Activated CD8-positive, alpha-beta memory T cell treated with anti-CD3 and anti-CD28 coated beads for 1 hour (primary cell): ENCODE measurements around the gene ABLIM2.

ENCODE experiments used
- DNase-seq, 2 donors: peaks; one replicate each; pipeline ENCODE4 v3.0.0-alpha.2; 2020; ENCODE audit warnings: low read depth in 1 of 2; ENCODE audit errors: extremely low read depth in 1 of 2

Gene ABLIM2

DNA sequence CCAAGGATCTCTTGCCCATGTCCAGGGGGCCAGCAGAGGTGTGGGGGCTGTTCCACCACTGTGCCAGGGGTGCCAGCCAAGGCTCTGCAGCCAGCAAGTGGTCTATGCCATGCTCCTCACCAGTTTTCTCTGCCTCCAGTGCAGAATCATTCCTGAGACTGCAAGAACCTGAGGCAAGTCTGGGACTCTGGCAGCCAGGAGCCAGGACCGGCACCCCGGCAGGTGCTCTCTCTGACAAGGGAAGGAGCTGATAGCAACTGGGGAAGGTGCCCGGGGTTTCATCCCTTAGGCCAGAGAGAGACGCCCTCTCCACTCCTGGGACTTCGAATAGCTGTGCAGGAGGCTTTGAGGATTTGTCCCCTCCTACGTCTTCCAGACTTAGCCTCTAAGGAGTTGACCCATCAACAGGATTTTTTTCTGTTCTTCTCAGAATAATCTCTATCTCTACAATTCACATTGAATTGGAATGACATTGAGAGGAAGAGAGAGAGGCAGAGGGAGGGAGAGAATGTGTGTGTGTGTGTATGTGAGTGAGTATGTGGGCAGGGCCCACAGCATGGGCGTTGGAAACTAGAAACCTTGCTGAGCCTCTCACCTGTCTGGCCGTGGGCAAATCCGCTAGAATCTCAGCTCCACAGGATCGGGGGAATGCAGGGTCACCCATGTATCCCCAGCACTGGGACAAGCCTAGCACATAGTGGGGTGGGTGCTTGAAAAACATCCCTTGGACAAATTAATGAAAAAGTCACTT, 144.5 kb downstream of the ABLIM2 start:
- no peak for DNase-seq

GRCh38 chr4:8012517-8012916, 146.1 kb downstream of the ABLIM2 start:
- DNase-seq, result no peak

DNA sequence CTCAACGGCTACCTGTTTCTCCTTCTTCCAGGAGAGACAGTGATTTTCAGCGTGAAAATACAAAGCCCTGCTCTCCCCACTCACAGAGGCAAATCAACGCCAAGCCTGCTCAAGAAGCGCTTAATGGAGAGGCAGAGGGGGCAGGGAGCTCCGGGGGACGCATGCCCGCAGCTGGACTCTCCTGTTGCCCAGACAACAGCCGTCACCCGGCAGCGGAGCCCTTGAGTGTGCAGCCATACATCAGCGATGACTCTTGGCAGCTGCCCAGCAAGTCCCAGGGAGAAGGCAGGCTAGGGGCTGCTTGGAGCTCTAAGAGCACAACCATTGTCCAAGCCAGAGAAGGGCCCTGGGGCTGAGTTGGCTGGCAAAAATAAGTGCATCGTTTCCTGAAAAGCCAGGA, 148.0 kb downstream of the ABLIM2 start:
- DNase-seq, result no peak

DNA sequence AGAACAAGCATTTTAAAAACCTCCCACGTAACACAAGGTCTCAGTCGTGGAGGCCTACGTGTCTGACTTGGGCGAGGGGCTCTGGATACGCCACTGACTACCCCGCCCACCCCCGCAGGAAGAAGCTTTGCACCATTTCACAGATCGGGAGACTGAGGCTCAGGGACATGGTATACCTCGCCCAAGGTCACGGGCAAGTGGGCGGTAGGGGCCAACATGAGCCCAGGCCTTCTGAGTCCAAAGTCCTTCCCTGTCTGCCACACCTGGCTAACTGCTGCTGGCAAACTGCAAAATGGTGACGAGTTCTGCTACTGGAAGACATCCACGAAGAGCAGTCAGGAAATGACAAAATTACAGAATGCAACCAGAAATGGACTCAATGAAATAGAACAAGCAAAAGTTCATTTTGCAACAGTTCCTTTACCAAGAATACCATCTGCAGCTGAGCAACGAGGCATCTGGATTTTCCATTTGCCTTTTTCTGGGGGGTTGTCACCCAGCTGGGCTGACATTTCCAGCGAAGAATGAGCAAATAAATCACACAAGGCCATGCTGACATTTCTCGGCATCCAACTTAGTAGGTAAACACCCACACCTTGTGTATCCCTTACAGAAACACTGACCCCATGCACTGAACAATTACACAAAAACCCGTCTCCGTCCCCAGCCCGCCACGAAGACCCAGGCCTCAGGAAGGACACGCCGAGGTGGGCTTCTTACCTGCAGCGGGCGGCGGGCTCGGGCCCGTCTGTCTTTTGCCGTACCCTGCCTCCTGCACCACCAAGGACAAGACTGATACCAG, 148.7 kb downstream of the ABLIM2 start:
- DNase-seq, result no peak

DNA sequence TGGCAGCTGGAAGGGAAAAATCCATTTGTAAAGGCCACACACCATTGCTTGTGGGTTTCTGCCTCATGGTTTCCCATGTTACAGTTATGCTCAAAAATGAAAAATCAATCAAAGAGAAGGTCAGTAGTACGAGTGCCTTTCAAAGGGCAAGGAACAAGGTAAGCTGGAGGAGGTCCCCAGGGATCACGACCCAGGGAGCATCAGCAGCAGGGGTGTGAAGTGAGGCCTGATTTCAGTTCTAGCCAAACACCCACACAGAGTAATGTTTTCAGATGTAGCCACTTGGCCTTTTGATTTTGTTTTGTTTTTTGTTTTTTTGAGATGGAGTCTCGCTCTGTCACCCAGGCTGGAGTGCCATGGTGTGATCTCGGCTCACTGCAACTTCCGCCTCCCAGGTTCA, 149.5 kb downstream of the ABLIM2 start:
- DNase-seq, result no peak

DNA sequence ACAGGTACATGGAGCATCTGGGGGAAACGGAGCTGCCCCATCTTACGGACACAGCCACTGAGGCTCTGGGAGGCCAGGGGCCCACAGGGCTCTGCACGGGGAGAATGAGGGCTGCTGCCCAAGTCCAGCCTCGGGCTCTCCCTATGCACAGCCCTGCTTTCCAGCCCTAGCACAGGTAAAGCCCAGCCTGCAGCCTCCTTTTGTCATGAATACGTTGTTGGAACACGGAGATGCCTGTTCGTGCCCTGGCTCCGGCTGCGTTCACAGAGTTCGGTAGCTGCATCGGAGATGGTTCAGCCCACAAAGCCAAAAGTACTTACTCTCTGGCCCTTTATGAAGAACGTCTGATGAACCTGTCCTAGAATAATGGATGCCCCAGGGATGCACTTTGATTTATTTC, 150.2 kb downstream of the ABLIM2 start:
- DNase-seq, result no peak

DNA sequence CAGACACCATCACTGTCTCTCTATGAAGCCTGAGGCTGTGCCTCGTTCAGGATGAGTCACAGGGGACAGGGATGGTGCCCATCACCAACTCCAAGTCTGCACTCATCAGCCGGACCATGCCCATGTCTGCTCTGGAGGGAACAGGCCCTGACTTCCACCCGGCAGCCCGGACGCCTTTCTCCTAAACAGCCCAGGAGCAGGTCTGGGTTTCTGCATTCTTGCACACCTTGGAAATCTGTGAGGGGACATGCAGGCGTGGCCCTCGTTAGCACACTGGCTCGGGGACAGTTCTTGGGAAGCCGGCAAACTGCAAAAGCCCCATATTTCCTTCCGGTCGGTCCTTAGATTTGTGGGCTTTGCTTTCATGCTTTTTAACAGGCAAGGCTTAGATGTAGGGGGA, 151.0 kb downstream of the ABLIM2 start:
- no peak for DNase-seq

GRCh38 chr4:8006471-8006870, 152.1 kb downstream of the ABLIM2 start:
- no peak for DNase-seq

DNA sequence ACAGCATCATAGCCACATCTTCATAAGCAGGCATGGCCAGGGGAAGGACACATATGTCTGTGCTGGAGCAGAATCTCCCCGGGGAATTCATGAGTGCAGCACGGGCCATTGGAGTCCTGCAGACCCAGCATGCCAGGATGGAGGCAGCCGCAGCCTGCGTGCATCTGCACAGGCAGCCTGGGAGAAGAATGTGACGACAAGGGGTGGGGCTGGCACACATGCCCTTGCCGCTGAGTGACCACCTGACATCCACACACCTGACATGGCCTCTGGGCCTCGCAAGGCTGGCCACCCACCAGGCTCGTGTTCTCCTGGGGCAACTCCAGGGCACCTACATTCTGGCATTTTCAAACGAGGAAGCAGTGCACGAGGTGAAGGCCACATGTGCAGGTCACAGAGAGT, 152.8 kb downstream of the ABLIM2 start:
- DNase-seq, result no peak

DNA sequence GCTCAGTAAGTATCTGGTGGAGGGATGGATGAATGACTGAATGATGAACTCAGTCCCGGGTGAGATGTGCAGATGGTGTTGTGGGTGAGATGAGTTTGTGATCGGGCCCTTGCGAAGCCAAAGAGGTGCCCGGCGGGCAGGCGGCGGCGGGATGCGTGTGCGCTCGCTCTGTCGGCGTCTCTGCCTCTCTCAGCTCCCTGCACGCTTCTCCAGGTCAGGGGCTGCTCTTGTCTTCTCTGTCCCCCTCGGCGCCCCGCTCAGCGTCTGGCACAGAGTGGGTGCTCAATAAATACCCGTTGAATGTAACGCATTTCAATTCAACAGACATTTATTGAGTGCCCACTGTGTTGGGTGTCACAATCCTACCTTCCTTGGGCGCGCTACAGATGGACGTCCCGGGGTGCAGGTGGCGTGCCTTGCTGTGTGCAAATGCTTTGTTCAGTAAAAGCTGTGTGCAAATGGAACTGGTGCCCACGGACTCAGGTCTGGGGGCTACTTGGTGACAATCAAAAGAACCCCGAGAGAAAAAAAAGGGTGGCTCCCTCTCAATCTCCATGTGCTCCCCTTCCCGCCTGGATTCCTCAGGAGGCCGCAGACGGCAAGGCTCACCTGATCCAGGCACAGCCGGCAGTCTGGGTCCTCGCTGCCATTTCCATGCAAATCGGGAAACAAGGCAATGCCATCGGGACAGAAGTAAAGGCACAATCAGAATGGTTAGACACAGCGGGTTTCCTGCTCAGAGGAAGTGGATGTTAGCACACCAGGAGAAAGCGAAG, 153.4 kb downstream of the ABLIM2 start:
- DNase-seq, result no peak

- no peak for DNase-seq
Measured at GRCh38 chr4:8004066-8004465, 154.5 kb downstream of the ABLIM2 start.

- no peak for DNase-seq
Measured at GRCh38 chr4:8002525-8003309, 155.9 kb downstream of the ABLIM2 start.

- no peak for DNase-seq
Measured at GRCh38 chr4:8001564-8002355, 156.9 kb downstream of the ABLIM2 start.

GRCh38 chr4:8000721-8001491, 157.7 kb downstream of the ABLIM2 start:
- no peak for DNase-seq

DNA sequence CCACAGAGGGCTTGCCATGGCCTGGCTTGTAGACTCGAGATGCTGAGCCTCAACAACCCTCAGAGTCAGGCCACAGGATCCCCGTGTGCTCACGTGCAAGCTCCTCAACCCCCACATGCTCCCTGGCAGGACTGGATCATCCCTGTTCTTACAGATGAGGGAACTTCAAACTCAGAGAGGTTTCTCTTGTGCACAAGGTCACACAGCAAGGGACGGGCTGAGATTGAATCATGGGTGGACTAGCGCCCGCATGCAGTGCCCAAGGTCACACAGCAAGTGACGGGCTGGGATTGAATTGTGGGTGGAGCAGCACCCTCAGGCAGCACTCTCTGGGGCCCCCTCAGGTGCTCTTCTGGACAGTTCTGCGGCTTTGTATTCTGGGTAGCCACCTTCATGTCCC, 158.4 kb downstream of the ABLIM2 start:
- DNase-seq, result no peak

DNA sequence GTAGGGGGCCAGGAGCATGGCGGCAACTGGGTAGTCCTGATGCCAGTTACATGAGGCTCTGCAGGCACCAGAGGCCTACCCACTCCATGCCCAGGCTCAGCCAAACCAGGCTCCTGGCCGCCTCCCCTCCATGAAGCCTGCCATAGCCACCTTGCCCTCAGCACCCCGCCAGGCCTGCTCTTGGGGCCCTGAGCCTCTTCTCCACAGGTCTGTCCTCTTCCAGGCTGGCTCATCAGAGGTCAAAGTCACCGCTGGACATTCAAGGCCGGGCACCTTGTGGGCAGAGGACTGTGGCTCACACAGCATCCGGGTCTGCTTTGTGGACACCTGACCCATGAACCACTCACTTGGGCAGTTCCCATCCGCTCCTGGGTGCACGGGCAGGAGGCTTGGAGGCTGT, 158.9 kb downstream of the ABLIM2 start:
- DNase-seq, result no peak

DNA sequence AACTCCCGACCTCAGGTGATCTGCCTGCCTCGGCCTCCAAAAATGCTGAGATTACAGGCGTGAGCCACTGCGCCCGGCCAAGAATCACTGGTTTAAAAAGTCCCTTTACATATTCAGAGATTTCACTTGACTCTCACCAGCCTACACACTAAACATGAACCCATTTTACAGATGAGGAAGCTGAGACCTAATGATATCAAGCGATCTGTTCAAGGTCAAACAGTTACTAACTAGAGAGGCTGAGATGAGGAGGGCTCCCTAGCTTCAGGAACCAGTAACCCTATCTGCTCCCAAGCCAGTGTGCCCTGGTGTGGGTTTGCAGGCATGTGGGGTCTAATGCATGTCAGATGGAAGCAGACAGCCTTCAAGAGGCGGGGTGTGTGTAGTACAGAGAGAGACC, 159.3 kb downstream of the ABLIM2 start:
- DNase-seq, result no peak

- no peak for DNase-seq
Measured at GRCh38 chr4:7998447-7998846, 160.2 kb downstream of the ABLIM2 start.

DNA sequence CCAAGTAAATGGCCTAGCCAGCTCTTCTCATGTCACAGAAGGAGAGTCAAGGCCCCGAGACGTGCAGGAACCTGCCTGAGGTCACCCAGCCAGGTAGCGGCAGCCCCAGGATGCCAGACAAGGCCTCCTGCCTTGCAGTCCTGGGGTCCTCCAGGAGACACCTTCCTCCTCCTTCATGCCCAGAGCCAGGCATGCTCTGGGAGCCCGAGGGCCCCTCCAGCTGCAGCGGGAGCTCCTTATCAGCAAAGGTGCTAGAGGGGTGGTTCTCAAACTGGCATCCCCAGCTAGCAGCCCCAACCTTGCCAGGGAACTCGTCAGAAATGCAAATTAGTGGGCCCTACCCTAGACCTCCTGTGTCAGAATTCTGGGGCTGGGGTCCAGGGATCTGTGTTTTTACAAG, 162.7 kb downstream of the ABLIM2 start:
- DNase-seq, result no peak
